Activated CD8-positive, alpha-beta memory T cell treated with anti-CD3 and anti-CD28 coated beads, Interleukin-2, amount 10 ng/mL, durations not matched to agents 7 days and 5 days (primary cell): ENCODE measurements around the gene CTBP2. TPM values are rescaled to one million over a fixed set of nuclear protein-coding genes. Genes with fewer than 3 reads are reported as not detected.

Experiments used
- ATAC-seq: fragments of 150-1000 bp; cut with Tn5 transposase; one replicate; pipeline ENCODE4 v1.10.0; 2021; ENCODE audit warnings: moderate library complexity
- CTCF ChIA-PET: fragments of 350-600 bp; sonication (Branson Sonifier 250); formaldehyde crosslinking; loops from one replicate; lab custom pipeline; 2021; ENCODE audit warnings: antibody characterized with exemption; lab: Charles Lee
- DNase-seq: peaks from one replicate; pipeline ENCODE4 v3.0.0-alpha.2; 2020
- H3K27ac Mint-ChIP-seq: one replicate; pipeline ENCODE4 v1.8.0; 2021; ENCODE audit warnings: mild to moderate bottlenecking, mixed read lengths
- H3K27me3 Mint-ChIP-seq: one replicate; pipeline ENCODE4 v1.8.0; 2021; ENCODE audit warnings: mixed read lengths
- H3K36me3 Mint-ChIP-seq: one replicate; pipeline ENCODE4 v1.8.0; 2021; ENCODE audit warnings: mild to moderate bottlenecking, mixed read lengths
- H3K4me1 Mint-ChIP-seq: one replicate; pipeline ENCODE4 v1.8.0; 2021; ENCODE audit warnings: mixed read lengths
- H3K4me3 Mint-ChIP-seq: one replicate; pipeline ENCODE4 v1.8.0; 2021; ENCODE audit warnings: mild to moderate bottlenecking, moderate library complexity, mixed read lengths
- H3K9me3 Mint-ChIP-seq: one replicate; pipeline ENCODE4 v1.8.0; 2022; ENCODE audit warnings: low read depth, mixed read lengths
- total RNA-seq, 2 experiments: library from RNA; stranded (reverse); gene quantifications; one replicate each; pipeline ENCODE4 v1.2.3, GENCODE V29; 2021

CTBP2 gene
- total RNA-seq, 2 experiments from 2014 or later: 0.61 to 0.82 TPM

DNA sequence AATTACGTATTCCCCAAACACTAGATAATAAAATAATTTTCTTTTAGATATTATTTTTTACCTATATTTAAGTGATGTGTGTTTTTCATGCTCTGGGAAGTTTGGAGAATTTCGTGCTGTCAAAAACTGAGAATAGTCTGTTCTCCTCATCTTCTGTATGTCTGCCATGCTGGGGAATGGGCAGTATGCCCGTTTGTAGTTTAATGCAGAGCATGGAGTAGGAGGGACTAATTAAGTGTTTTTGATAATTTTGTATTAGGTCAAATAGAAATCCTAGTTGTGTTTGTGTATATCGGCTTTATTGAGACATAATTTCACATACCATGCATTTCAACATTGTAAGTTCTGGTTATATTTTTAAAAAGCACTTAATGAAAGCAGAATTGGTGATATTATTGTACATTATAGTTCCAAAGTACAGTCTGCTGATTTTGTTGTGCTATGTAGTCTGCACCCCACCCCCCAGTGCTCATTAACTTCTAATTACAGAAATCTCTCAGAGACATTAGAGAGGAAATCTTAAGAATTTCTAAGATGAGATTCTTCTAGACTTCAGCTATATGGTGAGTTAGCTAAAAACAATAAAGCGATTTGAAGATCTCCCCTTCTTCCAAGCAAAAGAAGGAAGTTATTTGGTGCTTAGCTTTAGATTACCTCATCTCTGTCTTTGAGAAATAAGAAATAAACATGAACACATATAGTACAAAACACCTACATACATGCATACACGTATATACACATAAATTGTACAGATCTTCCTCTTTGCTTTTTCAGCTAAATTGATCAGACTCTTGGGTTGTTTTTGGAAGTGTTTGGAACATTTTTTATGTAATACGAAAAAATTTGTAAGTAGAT lies 196.3 kb downstream of the CTBP2 start:
- Mint-ChIP-seq H3K4me3 (no peak overlapping the region), H3K27me3 (no peaks in the 10 kb centered on the region)

DNA sequence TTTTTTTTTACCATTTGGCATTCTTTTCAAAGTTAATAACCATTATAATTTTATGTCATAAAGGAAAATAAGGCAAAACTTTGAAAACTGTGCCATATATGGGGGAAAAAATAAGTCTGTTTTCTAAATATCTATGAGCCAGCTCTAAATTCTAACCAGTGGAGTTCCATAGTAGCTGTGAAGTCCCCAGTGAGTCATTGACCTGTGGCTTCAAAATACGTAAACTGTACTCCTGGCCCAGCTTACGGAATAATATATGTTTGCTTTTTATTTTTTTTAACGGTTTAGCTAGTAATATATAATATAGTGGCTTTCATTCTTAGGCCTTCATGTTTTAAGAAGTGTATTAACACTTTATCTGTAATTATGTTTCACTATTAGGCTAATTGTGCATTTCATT lies 197.9 kb downstream of the CTBP2 start:
- ATAC-seq: no peak
- Mint-ChIP-seq H3K4me1 (peaks cover 20% of the 10 kb centered on the region), H3K36me3 (peaks cover 8% of the 10 kb centered on the region), H3K27me3 (no peaks in the 10 kb centered on the region), H3K27ac (no peak overlapping the region), H3K4me3 (no peak overlapping the region), H3K9me3 (no peaks in the 10 kb centered on the region)
- DNase-seq: no peak
- CTCF ChIA-PET: interaction anchor here (1.0 to 1.6 kb wide), 3 partner anchors 9 to 31 kb away, joined by 3 to 7 read pairs (median 3); no protein-coding TSS in a partner anchor

More for the DNA sequence above, 196.3 kb downstream of the CTBP2 start:
- CTCF ChIA-PET: no interaction called here
- Mint-ChIP-seq H3K27ac (no peak overlapping the region), H3K4me1 (peaks cover 19% of the 10 kb centered on the region), H3K9me3 (no peaks in the 10 kb centered on the region), H3K36me3 (peaks cover 15% of the 10 kb centered on the region)
- ATAC-seq: no peak
- no peak for DNase-seq

DNA sequence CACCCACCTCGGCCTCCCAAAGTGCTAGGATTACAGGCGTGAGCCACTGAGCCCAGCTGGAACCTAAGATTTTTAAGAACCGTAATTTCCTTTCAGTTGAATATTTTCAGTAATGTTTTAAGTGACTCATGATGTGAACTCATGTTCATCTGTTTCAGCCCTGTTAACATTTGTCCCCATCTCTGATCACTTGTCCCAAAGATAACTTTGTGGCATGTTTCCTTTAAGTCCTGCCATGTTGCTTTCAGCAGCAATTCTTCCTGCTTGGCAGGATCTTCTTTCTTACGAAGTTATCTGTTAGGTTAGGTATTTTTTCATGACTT lies 199.2 kb downstream of the CTBP2 start:
- Mint-ChIP-seq H3K4me3 (no peak overlapping the region), H3K36me3 (peaks cover 1% of the 10 kb centered on the region), H3K27ac (no peak overlapping the region), H3K27me3 (no peaks in the 10 kb centered on the region), H3K9me3 (no peaks in the 10 kb centered on the region), H3K4me1 (peaks cover 21% of the 10 kb centered on the region)
- DNase-seq (no peak), ATAC-seq (no peak)
- CTCF ChIA-PET: interaction anchor here (1.4 to 1.6 kb wide), 2 partner anchors 10 to 32 kb away, joined by 3 to 7 read pairs; no protein-coding TSS in a partner anchor

DNA sequence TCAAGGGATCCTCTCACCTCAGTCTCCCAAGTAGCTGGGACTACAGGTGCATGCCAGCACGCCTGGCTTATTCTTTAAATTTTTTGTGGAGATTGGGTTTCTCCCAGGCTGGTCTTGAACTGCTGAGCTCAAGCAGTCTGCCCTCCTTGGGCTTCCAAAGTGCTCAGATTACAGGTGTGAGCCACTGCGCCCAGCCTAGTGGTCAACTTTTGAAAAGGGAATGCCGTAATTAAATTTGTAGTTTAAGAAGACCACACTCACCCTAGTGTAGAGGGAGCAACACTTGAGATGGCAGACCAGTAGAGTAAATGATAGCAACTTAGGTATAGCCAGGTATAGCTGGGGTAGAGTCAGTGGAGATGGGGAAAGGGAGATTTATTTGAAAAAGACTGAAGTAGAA lies 200.8 kb downstream of the CTBP2 start:
- H3K27me3 Mint-ChIP-seq: no peaks in the 10 kb centered on the region
- no peak overlapping the region for H3K27ac Mint-ChIP-seq
- DNase-seq: no peak
- CTCF ChIA-PET: interaction anchor here (1.7 kb wide), 1 partner anchor 16 kb away, joined by 4 read pairs; no protein-coding TSS in a partner anchor
- no peaks in the 10 kb centered on the region for H3K9me3 Mint-ChIP-seq
- H3K4me3 Mint-ChIP-seq: no peak overlapping the region
- H3K36me3 Mint-ChIP-seq: peaks cover 4% of the 10 kb centered on the region
- H3K4me1 Mint-ChIP-seq: peaks cover 29% of the 10 kb centered on the region
- ATAC-seq: no peak

DNA sequence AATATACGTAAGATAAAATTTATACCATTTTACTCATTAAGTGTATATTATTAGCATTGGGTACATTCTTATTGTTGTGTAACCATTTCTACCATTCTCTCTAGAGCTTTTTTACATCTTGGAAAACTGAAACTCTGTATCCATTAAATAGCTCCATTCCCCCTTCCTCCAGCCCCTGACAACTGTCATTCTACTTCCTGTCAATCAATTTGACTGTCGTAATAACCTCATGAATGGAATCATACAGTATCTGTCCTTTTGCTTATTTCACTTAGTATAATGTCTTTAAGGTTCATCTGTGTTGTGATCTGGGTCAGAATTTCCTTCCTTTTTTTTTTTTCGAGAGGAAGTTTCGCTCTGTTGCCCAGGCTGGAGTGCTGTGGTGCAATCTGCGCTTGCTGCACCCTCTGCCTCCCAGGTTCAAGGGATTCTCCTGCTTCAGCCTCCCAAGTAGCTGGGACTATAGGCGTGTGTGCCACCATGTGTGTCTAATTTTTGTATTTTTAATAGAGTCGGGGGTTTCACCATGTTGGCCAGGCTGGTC lies 202.9 kb downstream of the CTBP2 start:
- no peak for ATAC-seq
- Mint-ChIP-seq H3K4me3 (no peak overlapping the region), H3K27ac (no peak overlapping the region), H3K36me3 (peaks cover 3% of the 10 kb centered on the region), H3K4me1 (peaks cover 29% of the 10 kb centered on the region), H3K27me3 (no peaks in the 10 kb centered on the region), H3K9me3 (no peaks in the 10 kb centered on the region)
- no peak for DNase-seq
- CTCF ChIA-PET: no interaction called here

DNA sequence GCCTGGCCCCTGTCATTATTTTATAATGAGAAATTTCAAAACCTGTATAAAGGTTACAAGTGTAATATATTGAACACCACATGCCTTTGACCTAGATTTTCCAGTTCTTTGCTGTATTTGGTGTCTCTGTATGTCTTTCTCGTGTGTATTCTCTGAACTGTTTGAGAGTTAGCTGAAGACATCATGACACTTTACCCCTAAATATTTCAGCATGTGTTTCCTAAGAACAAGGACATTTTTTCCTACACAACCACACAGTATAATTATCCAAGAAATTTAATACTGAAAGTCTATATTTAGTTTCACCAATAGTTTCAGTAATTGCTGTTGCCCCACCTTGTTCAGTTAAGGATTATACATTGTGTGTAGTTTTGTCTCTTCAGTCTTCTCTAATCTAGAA lies 203.6 kb downstream of the CTBP2 start:
- H3K9me3 Mint-ChIP-seq: no peaks in the 10 kb centered on the region
- H3K4me3 Mint-ChIP-seq: no peak overlapping the region
- CTCF ChIA-PET: no interaction called here
- peaks cover 5% of the 10 kb centered on the region for H3K36me3 Mint-ChIP-seq
- ATAC-seq (no peak), DNase-seq (no peak)
- no peaks in the 10 kb centered on the region for H3K27me3 Mint-ChIP-seq
- H3K4me1 Mint-ChIP-seq: peaks cover 27% of the 10 kb centered on the region
- no peak overlapping the region for H3K27ac Mint-ChIP-seq

DNA sequence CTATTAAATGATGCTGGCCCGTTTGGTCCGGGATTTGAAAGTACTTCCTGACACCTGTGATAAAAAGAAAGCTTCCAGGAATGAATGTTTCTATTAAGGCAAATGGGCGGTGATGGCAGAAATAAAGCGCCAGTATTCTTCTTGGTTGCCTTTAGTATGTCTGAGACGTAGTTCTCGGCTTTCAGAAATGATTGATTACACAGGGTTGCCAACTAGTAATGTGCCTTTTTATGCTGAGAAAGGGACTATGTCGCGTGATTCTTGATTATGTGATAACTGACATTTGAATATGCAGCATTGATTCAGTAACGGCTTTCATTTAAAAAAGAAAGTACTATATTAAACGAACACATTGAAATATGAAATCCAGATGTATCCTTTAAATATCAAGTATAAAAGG lies 204.5 kb downstream of the CTBP2 start:
- ATAC-seq (no peak), DNase-seq (no peak)
- Mint-ChIP-seq H3K36me3 (peaks cover 5% of the 10 kb centered on the region), H3K27me3 (no peaks in the 10 kb centered on the region), H3K4me1 (peaks cover 20% of the 10 kb centered on the region), H3K9me3 (no peaks in the 10 kb centered on the region), H3K4me3 (no peak overlapping the region), H3K27ac (no peak overlapping the region)
- CTCF ChIA-PET: no interaction called here

DNA sequence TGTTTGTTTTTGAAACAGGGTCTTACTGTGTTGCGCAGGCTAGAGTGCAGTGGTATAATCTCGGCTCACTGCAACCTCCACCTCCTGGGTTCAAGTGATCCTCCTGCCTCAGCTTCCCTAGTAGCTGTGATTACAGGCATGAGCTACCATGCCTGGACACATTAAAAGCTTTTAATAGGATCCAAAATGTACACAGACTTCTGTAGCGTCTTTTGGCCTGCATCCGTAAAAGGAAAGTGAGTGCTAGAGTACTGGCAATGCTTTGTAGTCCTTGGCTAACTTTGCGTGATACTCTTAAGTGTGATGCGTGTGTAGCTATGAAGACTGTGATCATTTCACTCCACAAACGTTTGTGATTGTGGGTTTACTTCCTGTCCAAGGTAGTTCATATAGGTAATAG lies 205.1 kb downstream of the CTBP2 start:
- CTCF ChIA-PET: no interaction called here
- H3K27me3 Mint-ChIP-seq: no peaks in the 10 kb centered on the region
- H3K27ac Mint-ChIP-seq: no peak overlapping the region
- ATAC-seq (no peak), DNase-seq (no peak)
- no peak overlapping the region for H3K4me3 Mint-ChIP-seq
- peaks cover 16% of the 10 kb centered on the region for H3K4me1 Mint-ChIP-seq
- H3K9me3 Mint-ChIP-seq: no peaks in the 10 kb centered on the region
- peaks cover 5% of the 10 kb centered on the region for H3K36me3 Mint-ChIP-seq

DNA sequence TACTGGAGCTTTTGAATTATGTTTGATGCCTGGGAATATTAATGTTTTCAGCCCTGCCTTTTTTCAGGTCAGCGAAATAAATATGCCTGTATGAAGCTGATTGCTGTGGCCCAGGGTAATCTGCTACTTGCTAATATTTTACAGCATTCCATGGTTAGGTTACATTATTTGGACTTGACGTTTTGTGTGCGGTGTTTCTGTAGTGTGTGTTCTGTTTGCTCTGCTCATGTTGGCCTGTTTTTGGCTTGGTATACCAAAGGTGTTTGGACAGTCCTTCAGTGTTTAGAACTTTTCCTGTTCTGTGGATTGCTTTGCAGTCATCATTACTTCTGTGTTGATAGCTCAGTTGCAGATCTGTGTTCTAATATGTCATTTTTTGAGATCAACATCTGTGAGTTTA lies 206.9 kb downstream of the CTBP2 start:
- H3K9me3 Mint-ChIP-seq: no peaks in the 10 kb centered on the region
- DNase-seq (no peak), ATAC-seq (no peak)
- peaks cover 11% of the 10 kb centered on the region for H3K4me1 Mint-ChIP-seq
- no peak overlapping the region for H3K4me3 Mint-ChIP-seq
- CTCF ChIA-PET: interaction anchor here (0.7 to 0.8 kb wide), 2 partner anchors 10 to 37 kb away, joined by 3 to 4 read pairs; no protein-coding TSS in a partner anchor
- no peak overlapping the region for H3K27ac Mint-ChIP-seq
- H3K27me3 Mint-ChIP-seq: no peaks in the 10 kb centered on the region
- H3K36me3 Mint-ChIP-seq: peaks cover 7% of the 10 kb centered on the region

DNA sequence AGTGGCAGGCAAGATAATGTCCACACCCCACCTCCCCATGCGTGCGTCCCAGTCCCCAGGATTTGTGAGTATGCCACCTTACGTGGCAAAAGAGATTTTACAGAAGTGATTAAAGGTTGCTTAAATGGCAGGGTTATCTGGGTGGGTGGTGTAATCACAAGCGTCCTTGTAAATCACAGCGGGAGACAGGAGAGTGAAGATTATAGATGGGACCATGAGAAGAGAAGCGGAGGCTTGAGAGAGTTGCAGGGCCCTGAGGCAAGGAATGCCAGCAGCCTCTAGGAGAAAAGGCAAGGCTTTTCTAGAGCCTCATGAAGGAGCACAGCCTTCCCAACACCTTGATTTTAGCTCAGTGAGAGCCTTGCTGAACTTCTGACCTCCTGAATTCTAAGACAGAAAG lies 208.2 kb downstream of the CTBP2 start:
- CTCF ChIA-PET: interaction anchor here (1.7 kb wide), 1 partner anchor 39 kb away, joined by 3 read pairs; no protein-coding TSS in a partner anchor
- Mint-ChIP-seq H3K9me3 (no peaks in the 10 kb centered on the region), H3K36me3 (peaks cover 8% of the 10 kb centered on the region), H3K27ac (no peak overlapping the region), H3K27me3 (no peaks in the 10 kb centered on the region), H3K4me1 (peaks cover 9% of the 10 kb centered on the region), H3K4me3 (no peak overlapping the region)
- DNase-seq: no peak
- no peak for ATAC-seq

DNA sequence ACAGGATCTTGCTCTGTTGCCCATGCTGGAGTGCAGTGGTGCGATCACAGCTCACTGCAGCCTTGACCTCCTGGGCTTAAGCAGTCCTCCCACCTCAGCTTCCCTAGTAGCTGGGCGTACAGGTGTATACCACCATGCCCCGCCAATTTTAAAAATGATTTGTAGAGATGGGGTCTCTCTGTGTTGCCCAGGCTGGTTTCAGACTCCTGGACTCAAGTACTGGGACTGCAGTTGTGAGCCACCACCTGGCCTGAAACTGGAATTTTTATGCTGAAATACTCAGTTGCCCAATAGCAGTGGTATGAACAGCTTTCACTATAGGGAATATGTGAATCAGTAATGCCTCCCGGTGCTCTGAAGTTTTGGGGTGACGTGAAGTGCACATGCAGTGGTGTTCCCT lies 210.8 kb downstream of the CTBP2 start:
- no peaks in the 10 kb centered on the region for H3K27me3 Mint-ChIP-seq
- peaks cover 5% of the 10 kb centered on the region for H3K36me3 Mint-ChIP-seq
- ATAC-seq: no peak
- CTCF ChIA-PET: no interaction called here
- no peaks in the 10 kb centered on the region for H3K9me3 Mint-ChIP-seq
- DNase-seq: no peak
- H3K27ac Mint-ChIP-seq: no peak overlapping the region
- H3K4me1 Mint-ChIP-seq: peaks cover 7% of the 10 kb centered on the region
- no peak overlapping the region for H3K4me3 Mint-ChIP-seq

DNA sequence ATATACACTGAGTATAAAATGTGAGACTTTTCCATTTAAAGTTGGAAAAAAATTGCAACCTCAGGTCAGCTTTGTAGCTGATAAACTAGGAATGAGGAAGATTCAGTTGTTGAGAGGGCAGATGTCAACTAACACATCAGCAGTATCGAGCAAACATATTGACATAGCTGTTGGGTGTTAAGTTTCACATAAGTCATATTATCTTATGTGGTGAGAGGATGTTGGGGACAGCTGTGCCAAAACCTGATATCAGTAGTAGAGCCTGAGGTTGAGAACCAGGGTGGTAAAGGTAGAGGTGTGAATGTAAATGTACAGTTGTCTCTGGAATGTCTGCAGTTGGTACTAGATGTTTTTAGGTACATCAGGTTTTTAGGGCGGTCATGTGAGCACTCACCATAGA lies 213.4 kb downstream of the CTBP2 start:
- CTCF ChIA-PET: interaction anchor here (1.1 kb wide), 1 partner anchor 46 kb away, joined by 3 read pairs; no protein-coding TSS in a partner anchor

DNA sequence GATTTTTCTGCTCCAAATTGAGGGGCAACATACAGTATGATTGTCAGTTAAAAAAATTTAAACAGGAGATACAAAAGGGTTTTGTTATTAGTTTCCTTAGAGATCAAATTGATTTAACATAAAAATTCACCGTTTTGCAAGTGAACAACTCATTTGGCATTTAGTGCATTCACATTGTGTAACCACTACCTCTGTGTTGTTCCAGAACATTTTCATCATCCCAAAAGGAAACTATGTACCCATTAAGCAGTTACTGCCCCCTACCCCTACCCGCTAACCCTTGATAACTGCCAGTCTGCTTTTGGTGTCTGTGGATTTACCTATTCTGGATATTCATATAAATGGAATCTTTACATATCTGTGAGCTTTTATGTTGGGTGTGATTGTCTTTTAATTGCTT lies 215.4 kb downstream of the CTBP2 start:
- H3K9me3 Mint-ChIP-seq: no peaks in the 10 kb centered on the region
- no peak for DNase-seq
- H3K4me1 Mint-ChIP-seq: peaks cover 18% of the 10 kb centered on the region
- H3K36me3 Mint-ChIP-seq: peaks cover 9% of the 10 kb centered on the region
- no peak for ATAC-seq
- no peak overlapping the region for H3K27ac Mint-ChIP-seq
- no peak overlapping the region for H3K4me3 Mint-ChIP-seq
- H3K27me3 Mint-ChIP-seq: no peaks in the 10 kb centered on the region
- CTCF ChIA-PET: no interaction called here

More for the DNA sequence above, 213.4 kb downstream of the CTBP2 start:
- DNase-seq (no peak), ATAC-seq (no peak)
- no peaks in the 10 kb centered on the region for H3K9me3 Mint-ChIP-seq
- H3K4me1 Mint-ChIP-seq: peaks cover 18% of the 10 kb centered on the region
- H3K4me3 Mint-ChIP-seq: no peak overlapping the region
- H3K27me3 Mint-ChIP-seq: no peaks in the 10 kb centered on the region
- H3K27ac Mint-ChIP-seq: no peak overlapping the region
- peaks cover 9% of the 10 kb centered on the region for H3K36me3 Mint-ChIP-seq
